Neuron (in vitro differentiated cells): ENCODE measurements around the gene COPS7A.
A peak's percentile ranks its signal among the peaks of the same experiment; 100 is the strongest.
"Not testable (repeated sequence)": the region's sequence is repeated elsewhere in the genome, so short reads cannot be mapped to it uniquely, and the experiment has no call there.

Experiments
- H2AFZ ChIP-seq: one replicate; pipeline ENCODE4 v1.6.1; 2013; ENCODE audit warnings: low read depth, mild to moderate bottlenecking, inconsistent platforms, low read length, moderate library complexity
- H3K27me3 ChIP-seq: one replicate; pipeline ENCODE4 v1.6.1; 2013; ENCODE audit warnings: low read length; ENCODE audit not compliant: insufficient read depth
- H3K36me3 ChIP-seq: one replicate; pipeline ENCODE4 v1.6.1; 2013; ENCODE audit warnings: low read length; ENCODE audit not compliant: insufficient read depth
- H3K4me1 ChIP-seq: one replicate; pipeline ENCODE4 v1.6.1; 2013; ENCODE audit warnings: low read length; ENCODE audit not compliant: insufficient read depth
- H3K4me3 ChIP-seq: 2 replicates; pipeline ENCODE4 v1.5.1; 2013; ENCODE audit warnings: mild to moderate bottlenecking, low read length, moderate library complexity
- H3K9me3 ChIP-seq: one replicate; pipeline ENCODE4 v1.6.1; 2013; ENCODE audit warnings: low read length

The COPS7A gene

GRCh38 chr12:6696690-6697583 lies 26.9 kb upstream of the COPS7A start:
- Histone ChIP-seq H2AFZ (no peak overlapping the region), H3K36me3 (peaks cover 2% of the 10 kb centered on the region), H3K27me3 (peaks cover 7% of the 10 kb centered on the region), H3K9me3 (no peaks in the 10 kb centered on the region), H3K4me3 (no peak overlapping the region), H3K4me1 (peaks cover 18% of the 10 kb centered on the region)

GRCh38 chr12:6697584-6698351 lies 26.1 kb upstream of the COPS7A start:
- Histone ChIP-seq H3K27me3 (peaks cover 7% of the 10 kb centered on the region), H3K9me3 (no peaks in the 10 kb centered on the region), H3K4me3 (no peak overlapping the region), H3K4me1 (peaks cover 11% of the 10 kb centered on the region), H2AFZ (no peak overlapping the region), H3K36me3 (peaks cover 2% of the 10 kb centered on the region)

GRCh38 chr12:6698352-6699046 lies 25.3 kb upstream of the COPS7A start:
- no peak overlapping the region for H2AFZ ChIP-seq
- H3K4me1 ChIP-seq = peaks cover 7% of the 10 kb centered on the region
- H3K27me3 ChIP-seq = peaks cover 7% of the 10 kb centered on the region
- no peak overlapping the region for H3K4me3 ChIP-seq
- peaks cover 2% of the 10 kb centered on the region for H3K36me3 ChIP-seq
- H3K9me3 ChIP-seq = no peaks in the 10 kb centered on the region

- peak overlapping the region; percentile 70 for H3K4me3 ChIP-seq
- H3K36me3 ChIP-seq = peaks cover under 1% of the 10 kb centered on the region
- H2AFZ ChIP-seq = peak overlapping the region; percentile 71
- peaks cover 7% of the 10 kb centered on the region for H3K27me3 ChIP-seq
- H3K4me1 ChIP-seq = peaks cover 11% of the 10 kb centered on the region
- no peaks in the 10 kb centered on the region for H3K9me3 ChIP-seq
Measured at GRCh38 chr12:6699259-6699988, 24.4 kb upstream of the COPS7A start.

GRCh38 chr12:6699989-6700645 lies 23.7 kb upstream of the COPS7A start:
- peak overlapping the region; percentile 71 for H2AFZ ChIP-seq
- H3K27me3 ChIP-seq = peaks cover 7% of the 10 kb centered on the region
- H3K4me3 ChIP-seq = peak overlapping the region; percentile 70
- H3K4me1 ChIP-seq = peaks cover 11% of the 10 kb centered on the region
- H3K9me3 ChIP-seq = no peaks in the 10 kb centered on the region
- H3K36me3 ChIP-seq = no peaks in the 10 kb centered on the region

- peak within 1 kb of the TSS; percentile 71 for H2AFZ ChIP-seq
- H3K9me3 ChIP-seq = no peaks in the 10 kb centered on the region
- H3K4me3 ChIP-seq = peak within 1 kb of the TSS; percentile 70
- H3K27me3 ChIP-seq = peaks cover 7% of the 10 kb centered on the region
- no peaks in the 10 kb centered on the region for H3K36me3 ChIP-seq
- H3K4me1 ChIP-seq = peaks cover 11% of the 10 kb centered on the region
Measured at GRCh38 chr12:6700646-6701051, 23.2 kb upstream of the COPS7A start, which contains the start of gene PIANP. Gene PIANP (minus strand): TSS chr12:6700815. CDS start chr12:6698061, 2,754 bp downstream.

- no peaks in the 10 kb centered on the region for H3K36me3 ChIP-seq
- H2AFZ ChIP-seq = peak overlapping the region; percentile 1
- H3K9me3 ChIP-seq = no peaks in the 10 kb centered on the region
- peaks cover 11% of the 10 kb centered on the region for H3K4me1 ChIP-seq
- H3K4me3 ChIP-seq = peak overlapping the region; percentile 70
- H3K27me3 ChIP-seq = peaks cover 7% of the 10 kb centered on the region
Measured at GRCh38 chr12:6701078-6701768, 22.6 kb upstream of the COPS7A start.

- Histone ChIP-seq H3K9me3 (no peaks in the 10 kb centered on the region), H2AFZ (no peak overlapping the region), H3K4me1 (peaks cover 11% of the 10 kb centered on the region), H3K36me3 (no peaks in the 10 kb centered on the region), H3K27me3 (peaks cover 7% of the 10 kb centered on the region), H3K4me3 (no peak overlapping the region)
Measured at GRCh38 chr12:6703631-6704030, 20.2 kb upstream of the COPS7A start.

- not testable (repeated sequence) for H3K27me3 ChIP-seq, H3K4me3 ChIP-seq, H3K4me1 ChIP-seq, H3K9me3 ChIP-seq, H3K36me3 ChIP-seq, H2AFZ ChIP-seq
Measured at GRCh38 chr12:6708351-6708750, 15.5 kb upstream of the COPS7A start.

- H3K27me3 ChIP-seq = no peaks in the 10 kb centered on the region
- H3K4me3 ChIP-seq = no peak overlapping the region
- H3K9me3 ChIP-seq = no peaks in the 10 kb centered on the region
- no peaks in the 10 kb centered on the region for H3K4me1 ChIP-seq
- no peaks in the 10 kb centered on the region for H3K36me3 ChIP-seq
- no peak overlapping the region for H2AFZ ChIP-seq
Measured at GRCh38 chr12:6708960-6709394, 14.9 kb upstream of the COPS7A start.

- not testable (repeated sequence) for H3K27me3 ChIP-seq, H3K4me1 ChIP-seq, H3K36me3 ChIP-seq, H3K4me3 ChIP-seq, H2AFZ ChIP-seq, H3K9me3 ChIP-seq
Measured at GRCh38 chr12:6716031-6716873, 7.6 kb upstream of the COPS7A start.
